NCI-H1436 (cell line): ENCODE results near the gene TMCC1.
A peak's percentile ranks its signal among the peaks of the same experiment; 100 is the strongest.
"Not testable (repeated sequence)": the region's sequence is repeated elsewhere in the genome, so short reads cannot be mapped to it uniquely, and the experiment has no call there.

ENCODE experiments used
- DNase-seq: peaks from one replicate; lab custom pipeline; 2025; lab: John Stamatoyannopoulos, UW

Gene TMCC1

GRCh38 chr3:129892857-129893580 lies 492 bp downstream of the TMCC1 start:
- peak; percentile 76 for DNase-seq

- DNase-seq: no peak
Measured at GRCh38 chr3:129892486-129892856, 1.0 kb downstream of the TMCC1 start.

DNA sequence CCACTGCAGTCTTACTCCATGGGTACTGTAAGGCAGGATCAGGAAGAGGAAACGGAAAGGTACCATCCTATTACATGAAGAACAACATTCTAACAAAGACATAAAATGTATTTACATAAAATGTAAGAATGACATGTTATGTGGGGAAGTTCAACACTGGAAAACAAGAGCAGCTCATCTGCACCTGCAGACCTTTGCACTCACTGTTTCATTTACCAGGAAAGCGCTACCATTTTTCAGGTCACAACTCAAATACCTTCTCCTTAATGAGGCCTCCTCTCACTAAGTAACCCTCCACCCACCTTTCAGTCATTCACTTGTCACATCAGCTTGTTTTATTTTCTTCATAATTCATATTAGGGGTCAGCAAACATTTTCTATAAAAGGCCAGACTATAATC lies 2.6 kb downstream of the TMCC1 start:
- no peak for DNase-seq

GRCh38 chr3:129890125-129890524 lies 3.4 kb downstream of the TMCC1 start:
- DNase-seq: no peak

DNA sequence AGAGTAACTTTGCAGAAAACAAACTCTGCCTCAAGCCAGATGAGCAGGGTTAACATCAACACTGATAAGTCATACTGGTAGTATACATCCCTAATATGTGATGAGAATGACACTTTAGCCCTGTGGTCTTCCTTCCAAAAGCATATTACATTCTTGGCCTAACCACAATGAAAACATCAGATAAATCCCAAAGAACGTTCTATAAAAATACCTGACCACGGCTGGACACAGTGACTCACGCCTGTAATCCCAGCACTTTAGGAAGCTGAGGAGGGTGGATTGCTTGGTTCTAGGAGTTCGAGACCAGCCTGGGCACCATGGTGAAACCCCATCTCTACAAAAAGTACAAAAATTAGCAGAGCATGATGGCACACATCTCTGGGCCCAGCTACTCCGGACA lies 4.7 kb downstream of the TMCC1 start:
- no peak for DNase-seq

DNA sequence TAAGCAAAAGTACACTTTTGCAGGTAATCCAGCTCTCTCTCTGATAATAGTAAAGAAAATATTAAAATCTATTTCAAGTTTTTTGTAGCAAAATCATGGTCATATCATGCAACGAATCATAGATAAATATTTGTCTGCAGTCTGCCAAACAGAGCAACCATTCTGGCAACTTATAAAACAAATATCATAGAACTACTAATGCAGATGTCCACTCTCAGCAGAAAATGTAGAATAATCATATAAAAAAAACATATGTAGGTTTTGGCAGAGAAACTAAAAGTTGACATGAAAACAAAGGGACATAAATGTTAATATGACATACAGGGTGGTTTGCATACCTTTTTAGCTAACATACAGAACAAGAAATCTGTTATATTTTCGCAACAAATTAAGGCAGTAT lies 12.2 kb downstream of the TMCC1 start:
- DNase-seq: no peak

- no peak for DNase-seq
Measured at GRCh38 chr3:129878355-129878754, 15.2 kb downstream of the TMCC1 start.

DNA sequence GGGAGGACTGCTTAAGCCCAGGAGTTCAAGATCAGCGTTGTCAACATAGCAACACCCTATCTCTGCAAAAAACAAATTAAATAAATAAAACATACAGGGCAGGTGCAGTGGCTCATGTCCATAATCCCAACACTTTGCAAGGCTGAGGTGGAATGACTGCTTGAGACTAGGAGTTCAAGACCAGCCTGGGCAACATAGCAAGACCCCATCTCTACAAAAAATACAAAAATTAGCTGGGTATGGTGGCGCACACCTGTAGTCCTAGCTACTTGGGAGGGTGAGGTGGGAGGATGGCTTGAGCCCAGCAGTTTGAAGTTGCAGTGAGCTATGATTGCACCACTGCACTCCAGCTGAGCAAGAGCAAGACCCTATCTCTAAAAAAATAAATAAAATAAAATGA lies 19.0 kb downstream of the TMCC1 start:
- not testable (repeated sequence) for DNase-seq

DNA sequence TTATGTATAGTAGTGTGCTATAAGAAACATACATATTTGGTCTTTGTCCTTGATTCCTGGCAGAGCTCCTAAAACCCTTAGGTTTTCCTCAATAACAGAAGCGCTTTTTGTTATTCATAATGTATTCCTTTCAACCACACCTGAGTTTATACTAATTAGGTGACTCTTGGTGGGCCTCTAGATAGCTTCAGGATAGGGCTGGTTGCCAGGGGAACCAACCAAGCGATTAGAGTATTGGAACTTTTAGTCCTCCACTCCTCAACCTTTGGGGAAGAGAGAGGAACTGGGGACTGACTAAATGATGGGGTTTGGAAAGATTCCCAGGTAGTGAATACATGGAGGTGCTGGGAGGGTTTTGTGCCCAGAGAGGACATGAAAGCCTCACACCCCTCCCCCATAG lies 24.6 kb downstream of the TMCC1 start:
- no peak for DNase-seq

GRCh38 chr3:129867506-129868124 lies 25.9 kb downstream of the TMCC1 start:
- DNase-seq: no peak

GRCh38 chr3:129865806-129866205 lies 27.7 kb downstream of the TMCC1 start:
- DNase-seq: no peak

GRCh38 chr3:129864519-129864918 lies 29.0 kb downstream of the TMCC1 start:
- no peak for DNase-seq

- DNase-seq: no peak
Measured at GRCh38 chr3:129859272-129859671, 34.2 kb downstream of the TMCC1 start.

- DNase-seq: no peak
Measured at GRCh38 chr3:129857899-129858298, 35.6 kb downstream of the TMCC1 start.

GRCh38 chr3:129856790-129857189 lies 36.7 kb downstream of the TMCC1 start:
- DNase-seq: not testable (repeated sequence)

DNA sequence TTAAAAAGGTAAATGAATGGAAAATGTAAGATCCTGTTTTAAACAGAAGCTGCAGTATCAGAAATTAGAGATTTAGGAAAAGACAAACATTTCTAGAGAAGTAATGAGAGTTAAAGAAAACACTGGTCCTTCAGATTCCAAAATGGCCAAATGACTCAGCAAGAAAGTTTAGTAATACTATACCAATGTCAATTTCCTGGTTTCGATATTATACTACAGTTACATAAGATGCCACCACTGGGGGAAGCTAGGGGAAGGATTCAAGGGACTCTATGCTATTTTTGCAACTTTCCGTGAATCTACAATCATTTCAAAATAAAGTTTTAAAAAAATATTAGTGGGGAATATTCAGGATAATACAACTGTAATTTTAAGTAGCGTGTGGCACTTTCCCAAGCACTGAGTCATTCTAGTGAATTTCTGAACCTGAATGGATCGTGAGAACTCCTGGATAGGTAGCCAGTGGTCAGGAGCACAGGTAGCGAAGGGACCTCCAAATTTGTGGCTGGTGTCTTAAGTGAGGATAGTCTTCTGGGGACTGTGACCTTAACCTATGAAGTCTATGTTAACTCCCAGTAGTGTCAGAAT lies 37.6 kb downstream of the TMCC1 start:
- DNase-seq: no peak

GRCh38 chr3:129855170-129855831 lies 38.2 kb downstream of the TMCC1 start:
- no peak for DNase-seq

GRCh38 chr3:129854460-129854859 lies 39.1 kb downstream of the TMCC1 start:
- DNase-seq: no peak

GRCh38 chr3:129845956-129846355 lies 47.6 kb downstream of the TMCC1 start:
- no peak for DNase-seq

DNA sequence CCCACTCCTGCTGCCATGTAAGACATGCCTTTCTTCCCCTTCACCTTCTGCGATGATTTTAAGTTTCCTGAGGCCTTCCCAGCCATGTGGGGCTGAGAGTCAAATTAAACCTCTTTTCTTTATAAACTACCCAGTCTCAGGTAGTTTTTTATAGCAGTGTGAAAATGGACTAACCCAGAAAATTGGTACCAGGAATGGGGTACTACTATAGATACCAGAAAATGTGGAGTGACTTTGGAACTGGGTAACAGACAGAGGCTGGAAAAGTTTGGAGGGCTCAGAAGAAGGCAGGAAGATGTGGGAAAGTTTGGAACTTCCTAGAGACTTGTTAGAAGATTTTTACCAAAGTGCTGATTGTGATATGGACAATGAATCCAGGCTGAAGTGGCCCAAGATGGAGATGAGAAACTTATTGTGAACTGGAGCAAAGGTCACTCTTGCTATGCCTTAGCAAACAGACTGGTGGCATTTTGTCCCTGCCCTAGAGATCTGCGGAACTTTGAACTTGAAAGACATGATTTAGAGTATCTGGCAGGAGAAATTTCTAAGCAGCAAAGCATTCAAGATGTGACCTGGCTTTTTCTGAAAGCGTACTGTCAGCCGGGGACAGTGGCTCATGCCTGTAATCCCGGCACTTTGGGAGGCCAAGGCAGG lies 52.7 kb downstream of the TMCC1 start:
- no peak for DNase-seq

GRCh38 chr3:129838086-129838485 lies 55.4 kb downstream of the TMCC1 start:
- no peak for DNase-seq

GRCh38 chr3:129837065-129837642 lies 56.4 kb downstream of the TMCC1 start:
- no peak for DNase-seq
